ENCODE measurements around the gene LRRC8C.

- TF ChIP-seq CTCF (conservative IDR thresholded peaks at IDR 0.05; ENCODE audit: low read depth in 2 of 2) (no peak), EZH2 (IDR thresholded peaks at IDR 0.05; ENCODE audit: low read depth, unreplicated experiment) (no peak), EZH2phosphoT487 (IDR thresholded peaks at IDR 0.05; ENCODE audit: unreplicated experiment) (no peak), POLR2AphosphoS5 (IDR thresholded peaks at IDR 0.05; ENCODE audit: low read depth) (no peak), JUNB (IDR thresholded peaks at IDR 0.05; ENCODE audit: unreplicated experiment) (no peak), ZNF114 (CRISPR knock-in tag; IDR thresholded peaks at IDR 0.05) (no peak), CREB1 (CRISPR knock-in tag; IDR thresholded peaks at IDR 0.05; ENCODE audit: low read depth) (no peak)
- TF ChIP-seq, protein P1, sequence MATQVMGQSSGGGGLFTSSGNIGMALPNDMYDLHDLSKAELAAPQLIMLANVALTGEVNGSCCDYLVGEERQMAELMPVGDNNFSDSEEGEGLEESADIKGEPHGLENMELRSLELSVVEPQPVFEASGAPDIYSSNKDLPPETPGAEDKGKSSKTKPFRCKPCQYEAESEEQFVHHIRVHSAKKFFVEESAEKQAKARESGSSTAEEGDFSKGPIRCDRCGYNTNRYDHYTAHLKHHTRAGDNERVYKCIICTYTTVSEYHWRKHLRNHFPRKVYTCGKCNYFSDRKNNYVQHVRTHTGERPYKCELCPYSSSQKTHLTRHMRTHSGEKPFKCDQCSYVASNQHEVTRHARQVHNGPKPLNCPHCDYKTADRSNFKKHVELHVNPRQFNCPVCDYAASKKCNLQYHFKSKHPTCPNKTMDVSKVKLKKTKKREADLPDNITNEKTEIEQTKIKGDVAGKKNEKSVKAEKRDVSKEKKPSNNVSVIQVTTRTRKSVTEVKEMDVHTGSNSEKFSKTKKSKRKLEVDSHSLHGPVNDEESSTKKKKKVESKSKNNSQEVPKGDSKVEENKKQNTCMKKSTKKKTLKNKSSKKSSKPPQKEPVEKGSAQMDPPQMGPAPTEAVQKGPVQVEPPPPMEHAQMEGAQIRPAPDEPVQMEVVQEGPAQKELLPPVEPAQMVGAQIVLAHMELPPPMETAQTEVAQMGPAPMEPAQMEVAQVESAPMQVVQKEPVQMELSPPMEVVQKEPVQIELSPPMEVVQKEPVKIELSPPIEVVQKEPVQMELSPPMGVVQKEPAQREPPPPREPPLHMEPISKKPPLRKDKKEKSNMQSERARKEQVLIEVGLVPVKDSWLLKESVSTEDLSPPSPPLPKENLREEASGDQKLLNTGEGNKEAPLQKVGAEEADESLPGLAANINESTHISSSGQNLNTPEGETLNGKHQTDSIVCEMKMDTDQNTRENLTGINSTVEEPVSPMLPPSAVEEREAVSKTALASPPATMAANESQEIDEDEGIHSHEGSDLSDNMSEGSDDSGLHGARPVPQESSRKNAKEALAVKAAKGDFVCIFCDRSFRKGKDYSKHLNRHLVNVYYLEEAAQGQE (IDR thresholded peaks at IDR 0.05; ENCODE audit: unreplicated experiment), result no peak
- TF ChIP-seq, protein P2, sequence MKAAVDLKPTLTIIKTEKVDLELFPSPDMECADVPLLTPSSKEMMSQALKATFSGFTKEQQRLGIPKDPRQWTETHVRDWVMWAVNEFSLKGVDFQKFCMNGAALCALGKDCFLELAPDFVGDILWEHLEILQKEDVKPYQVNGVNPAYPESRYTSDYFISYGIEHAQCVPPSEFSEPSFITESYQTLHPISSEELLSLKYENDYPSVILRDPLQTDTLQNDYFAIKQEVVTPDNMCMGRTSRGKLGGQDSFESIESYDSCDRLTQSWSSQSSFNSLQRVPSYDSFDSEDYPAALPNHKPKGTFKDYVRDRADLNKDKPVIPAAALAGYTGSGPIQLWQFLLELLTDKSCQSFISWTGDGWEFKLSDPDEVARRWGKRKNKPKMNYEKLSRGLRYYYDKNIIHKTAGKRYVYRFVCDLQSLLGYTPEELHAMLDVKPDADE (IDR thresholded peaks at IDR 0.05), result no peak
These were observed 32.3 kb upstream of the LRRC8C start for GRCh38 chr1:89600451-89601224.

Data from GM23338 (cell line).